K562 (cell line): Measurements from ENCODE around the gene TENT4B. TPM values are rescaled to one million over a fixed set of nuclear protein-coding genes. Genes with fewer than 3 reads are reported as not detected.

Source experiments
- FOXK1 ChIP-seq: sonication (generic); formaldehyde crosslinking; IDR thresholded peaks from 2 replicates; pipeline ENCODE4 v1.8.0; 2022; ENCODE audit warnings: missing genetic modification reagents, mild to moderate bottlenecking, borderline replicate concordance
- IFI16 ChIP-seq: fragments of 250-450 bp; sonication (Bioruptor Pico); IDR thresholded peaks from 2 replicates; pipeline ENCODE4 v2.1.2; 2022; ENCODE audit warnings: mild to moderate bottlenecking, inconsistent platforms
- KAT7 ChIP-seq: sonication (generic); formaldehyde crosslinking; IDR thresholded peaks from 2 replicates; pipeline ENCODE4 v1.8.0; 2022; ENCODE audit warnings: missing genetic modification reagents, mild to moderate bottlenecking, borderline replicate concordance
- MXD1 ChIP-seq: fragments of 250-450 bp; sonication (Bioruptor Pico); IDR thresholded peaks from 2 replicates; pipeline ENCODE4 v1.8.0; 2021; ENCODE audit warnings: borderline replicate concordance, mild to moderate bottlenecking, moderate library complexity; ENCODE audit not compliant: poor library complexity, severe bottlenecking
- NCOA1 ChIP-seq: fragments of 450-650 bp; IDR thresholded peaks from 2 replicates; pipeline ENCODE4 v1.6.1; 2016; ENCODE audit warnings: low read depth
- NUFIP1 ChIP-seq: fragments of 450-650 bp; IDR thresholded peaks from 2 replicates; pipeline ENCODE4 v1.6.1; 2018; ENCODE audit not compliant: partially characterized antibody
- PTTG1 ChIP-seq: fragments of 450-650 bp; IDR thresholded peaks from 2 replicates; pipeline ENCODE4 v1.6.1; 2016; ENCODE audit warnings: low read depth, mild to moderate bottlenecking, missing genetic modification characterization, missing compliant biosample characterization
- RBM15 ChIP-seq: fragments of 200-400 bp; formaldehyde crosslinking; IDR thresholded peaks from 2 replicates; pipeline ENCODE4 v1.6.1; 2018; ENCODE audit warnings: mild to moderate bottlenecking, low read length, moderate library complexity; ENCODE audit not compliant: insufficient read depth
- SIRT6 ChIP-seq: IDR thresholded peaks from one replicate; pipeline ENCODE4 v1.6.1; 2012; ENCODE audit warnings: low read depth, mild to moderate bottlenecking, control low read depth, inconsistent platforms, low read length, moderate library complexity
- ZKSCAN8 ChIP-seq: fragments of 200-800 bp; sonication (Bioruptor generic); IDR thresholded peaks from 2 replicates; pipeline ENCODE4 v1.6.1; 2016; ENCODE audit warnings: missing genetic modification characterization, missing compliant biosample characterization
- ZNF143 ChIP-seq: sonication (generic); formaldehyde crosslinking; IDR thresholded peaks from 2 replicates; pipeline ENCODE4 v1.9.0; 2022; ENCODE audit warnings: mild to moderate bottlenecking, missing genetic modification reagents
- ZNF740 ChIP-seq, 3 experiments: fragments of 200-800 bp in 1 of 3; sonication (Bioruptor generic) in 1 of 3; sonication (generic) in 1 of 3; formaldehyde crosslinking in 1 of 3; IDR thresholded peaks; 2 replicates each; pipeline versions ENCODE4 v1.6.1 to v1.8.0; 2016 to 2022; ENCODE audit warnings: mild to moderate bottlenecking in 2 of 3, missing compliant biosample characterization in 2 of 3, missing genetic modification characterization in 2 of 3, missing genetic modification reagents in 1 of 3
- polyA plus RNA-seq, 8 experiments: library from polyadenylated mRNA; depleted of rRNA in 4 of 8; stranded (reverse) in 5 of 8; unstranded in 3 of 8; fragments of >200 nt; fragmentation: Nextera tagmentation in 2 of 8; fragmentation: Illumina TruSeq in 1 of 8; extraction: Ambion mirVana in 2 of 8; extraction: Trizol in 1 of 8; gene quantifications; 2 replicates each; pipeline versions ENCODE4 v1.2.1 to v1.2.3, GENCODE V29; 2011 to 2014; ENCODE audit warnings: inconsistent platforms in 1 of 8, missing spikeins in 1 of 8
- total RNA-seq, 7 experiments: library from RNA; depleted of rRNA in 6 of 7; stranded (reverse); fragments of >200 nt in 6 of 7; fragmentation: Illumina TruSeq in 2 of 7; extraction: Trizol in 2 of 7; gene quantifications; 2 replicates each; pipeline versions ENCODE4 v1.2.1 to v1.2.3, GENCODE V29; 2011 to 2021; ENCODE audit warnings: low replicate concordance in 1 of 7
- TF ChIP-seq, protein P1 (sequence below): sonication (generic); formaldehyde crosslinking; IDR thresholded peaks from 2 replicates; pipeline ENCODE4 v1.8.1; 2023; ENCODE audit warnings: missing genetic modification reagents, mild to moderate bottlenecking, borderline replicate concordance
- TF ChIP-seq, protein P2 (sequence below), 3 experiments: fragments of 200-800 bp in 1 of 3; fragments of 250-450 bp in 1 of 3; fragments of 450-650 bp in 1 of 3; sonication (Bioruptor Pico) in 1 of 3; sonication (Bioruptor generic) in 1 of 3; formaldehyde crosslinking in 1 of 3; IDR thresholded peaks; 2 replicates each; pipeline versions ENCODE4 v1.6.1 to v1.8.0; 2016 to 2022; ENCODE audit warnings: mild to moderate bottlenecking in 2 of 3, missing genetic modification characterization in 2 of 3, missing compliant biosample characterization in 1 of 3, moderate library complexity in 1 of 3

TENT4B gene
- total and polyA plus RNA-seq, 9 of the 15 experiments (the other 6 are each of a cell fraction or from before 2014, with no cell fraction given) = 5.2 to 8.4 (median 7.0) TPM

- TF ChIP-seq, protein P1, sequence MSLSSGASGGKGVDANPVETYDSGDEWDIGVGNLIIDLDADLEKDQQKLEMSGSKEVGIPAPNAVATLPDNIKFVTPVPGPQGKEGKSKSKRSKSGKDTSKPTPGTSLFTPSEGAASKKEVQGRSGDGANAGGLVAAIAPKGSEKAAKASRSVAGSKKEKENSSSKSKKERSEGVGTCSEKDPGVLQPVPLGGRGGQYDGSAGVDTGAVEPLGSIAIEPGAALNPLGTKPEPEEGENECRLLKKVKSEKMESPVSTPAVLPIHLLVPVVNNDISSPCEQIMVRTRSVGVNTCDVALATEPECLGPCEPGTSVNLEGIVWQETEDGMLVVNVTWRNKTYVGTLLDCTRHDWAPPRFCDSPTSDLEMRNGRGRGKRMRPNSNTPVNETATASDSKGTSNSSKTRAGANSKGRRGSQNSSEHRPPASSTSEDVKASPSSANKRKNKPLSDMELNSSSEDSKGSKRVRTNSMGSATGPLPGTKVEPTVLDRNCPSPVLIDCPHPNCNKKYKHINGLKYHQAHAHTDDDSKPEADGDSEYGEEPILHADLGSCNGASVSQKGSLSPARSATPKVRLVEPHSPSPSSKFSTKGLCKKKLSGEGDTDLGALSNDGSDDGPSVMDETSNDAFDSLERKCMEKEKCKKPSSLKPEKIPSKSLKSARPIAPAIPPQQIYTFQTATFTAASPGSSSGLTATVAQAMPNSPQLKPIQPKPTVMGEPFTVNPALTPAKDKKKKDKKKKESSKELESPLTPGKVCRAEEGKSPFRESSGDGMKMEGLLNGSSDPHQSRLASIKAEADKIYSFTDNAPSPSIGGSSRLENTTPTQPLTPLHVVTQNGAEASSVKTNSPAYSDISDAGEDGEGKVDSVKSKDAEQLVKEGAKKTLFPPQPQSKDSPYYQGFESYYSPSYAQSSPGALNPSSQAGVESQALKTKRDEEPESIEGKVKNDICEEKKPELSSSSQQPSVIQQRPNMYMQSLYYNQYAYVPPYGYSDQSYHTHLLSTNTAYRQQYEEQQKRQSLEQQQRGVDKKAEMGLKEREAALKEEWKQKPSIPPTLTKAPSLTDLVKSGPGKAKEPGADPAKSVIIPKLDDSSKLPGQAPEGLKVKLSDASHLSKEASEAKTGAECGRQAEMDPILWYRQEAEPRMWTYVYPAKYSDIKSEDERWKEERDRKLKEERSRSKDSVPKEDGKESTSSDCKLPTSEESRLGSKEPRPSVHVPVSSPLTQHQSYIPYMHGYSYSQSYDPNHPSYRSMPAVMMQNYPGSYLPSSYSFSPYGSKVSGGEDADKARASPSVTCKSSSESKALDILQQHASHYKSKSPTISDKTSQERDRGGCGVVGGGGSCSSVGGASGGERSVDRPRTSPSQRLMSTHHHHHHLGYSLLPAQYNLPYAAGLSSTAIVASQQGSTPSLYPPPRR = no peak
- TF ChIP-seq ZNF740 (CRISPR knock-in tag; IDR thresholded peaks at IDR 0.05) (peak; percentile 53; the same call in 1 of the 2 replicates), ZNF740 (tag; IDR thresholded peaks at IDR 0.05) (no peak), PTTG1 (tag) (no peak), NCOA1 (no peak; the same call in 1 of the 2 replicates), RBM15 (no peak), IFI16 (no peak), ZNF143 (CRISPR knock-in tag) (no peak), SIRT6 (no peak), KAT7 (peak; percentile 76; the same call in 1 of the 2 replicates), ZKSCAN8 (CRISPR knock-in tag) (no peak), FOXK1 (no peak), NUFIP1 (no peak), MXD1 (CRISPR knock-in tag) (no peak)
- TF ChIP-seq, protein P2, sequence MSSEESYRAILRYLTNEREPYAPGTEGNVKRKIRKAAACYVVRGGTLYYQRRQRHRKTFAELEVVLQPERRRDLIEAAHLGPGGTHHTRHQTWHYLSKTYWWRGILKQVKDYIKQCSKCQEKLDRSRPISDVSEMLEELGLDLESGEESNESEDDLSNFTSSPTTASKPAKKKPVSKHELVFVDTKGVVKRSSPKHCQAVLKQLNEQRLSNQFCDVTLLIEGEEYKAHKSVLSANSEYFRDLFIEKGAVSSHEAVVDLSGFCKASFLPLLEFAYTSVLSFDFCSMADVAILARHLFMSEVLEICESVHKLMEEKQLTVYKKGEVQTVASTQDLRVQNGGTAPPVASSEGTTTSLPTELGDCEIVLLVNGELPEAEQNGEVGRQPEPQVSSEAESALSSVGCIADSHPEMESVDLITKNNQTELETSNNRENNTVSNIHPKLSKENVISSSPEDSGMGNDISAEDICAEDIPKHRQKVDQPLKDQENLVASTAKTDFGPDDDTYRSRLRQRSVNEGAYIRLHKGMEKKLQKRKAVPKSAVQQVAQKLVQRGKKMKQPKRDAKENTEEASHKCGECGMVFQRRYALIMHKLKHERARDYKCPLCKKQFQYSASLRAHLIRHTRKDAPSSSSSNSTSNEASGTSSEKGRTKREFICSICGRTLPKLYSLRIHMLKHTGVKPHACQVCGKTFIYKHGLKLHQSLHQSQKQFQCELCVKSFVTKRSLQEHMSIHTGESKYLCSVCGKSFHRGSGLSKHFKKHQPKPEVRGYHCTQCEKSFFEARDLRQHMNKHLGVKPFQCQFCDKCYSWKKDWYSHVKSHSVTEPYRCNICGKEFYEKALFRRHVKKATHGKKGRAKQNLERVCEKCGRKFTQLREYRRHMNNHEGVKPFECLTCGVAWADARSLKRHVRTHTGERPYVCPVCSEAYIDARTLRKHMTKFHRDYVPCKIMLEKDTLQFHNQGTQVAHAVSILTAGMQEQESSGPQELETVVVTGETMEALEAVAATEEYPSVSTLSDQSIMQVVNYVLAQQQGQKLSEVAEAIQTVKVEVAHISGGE (CRISPR knock-in tag; IDR thresholded peaks at IDR 0.05) = peak in 1 of 3 experiments; percentile 77; a peak in 2 of 6 replicates
Measured at GRCh38 chr16:50263060-50263909, 110.2 kb downstream of the TENT4B start (continued).
